Activated CD8-positive, alpha-beta T cell treated with anti-CD3 and anti-CD28 coated beads for 36 hours (primary cell): ENCODE results near the gene GRK6. TPM values are rescaled to one million over a fixed set of nuclear protein-coding genes. Genes with fewer than 3 reads are reported as not detected.
A peak's percentile ranks its signal among the peaks of the same experiment; 100 is the strongest.

Experiments used
- ATAC-seq: fragments of 200-7000 bp; cut with Tn5 transposase; one replicate; pipeline ENCODE4 v1.10.0; 2021; ENCODE audit warnings: mild to moderate bottlenecking, moderate library complexity
- CTCF ChIA-PET: fragments of 350-600 bp; sonication (Branson Sonifier 250); formaldehyde crosslinking; loops from one replicate; lab custom pipeline; 2021; ENCODE audit warnings: antibody characterized with exemption; lab: Charles Lee
- POLR2A ChIA-PET: fragments of 350-600 bp; sonication (Branson Sonifier 250); formaldehyde crosslinking; loops from one replicate; lab custom pipeline; 2021; ENCODE audit warnings: antibody characterized with exemption; lab: Charles Lee
- DNase-seq: peaks from one replicate; pipeline ENCODE4 v3.0.0-alpha.2; 2020
- H3K27ac Mint-ChIP-seq: one replicate; pipeline ENCODE4 v1.8.0; 2021; ENCODE audit warnings: mild to moderate bottlenecking, mixed read lengths
- H3K27me3 Mint-ChIP-seq: one replicate; pipeline ENCODE4 v1.8.0; 2021; ENCODE audit warnings: mixed read lengths
- H3K36me3 Mint-ChIP-seq: one replicate; pipeline ENCODE4 v1.8.0; 2021; ENCODE audit warnings: low read depth, mixed read lengths
- H3K4me1 Mint-ChIP-seq: one replicate; pipeline ENCODE4 v1.8.0; 2021; ENCODE audit warnings: low read depth, mixed read lengths
- H3K4me3 Mint-ChIP-seq: one replicate; pipeline ENCODE4 v1.8.0; 2021; ENCODE audit warnings: mild to moderate bottlenecking, moderate library complexity, mixed read lengths
- H3K9me3 Mint-ChIP-seq: one replicate; pipeline ENCODE4 v1.8.0; 2021; ENCODE audit warnings: mixed read lengths
- CTCF ChIP-seq: fragments of 200-600 bp; IDR thresholded peaks from one replicate; pipeline ENCODE4 v1.8.0; 2022; ENCODE audit warnings: antibody characterized with exemption, mild to moderate bottlenecking
- intact Hi-C: fragments of 100-400 bp; cut with micrococcal nuclease; formaldehyde crosslinking; loops from one replicate; pipeline ENCODE4 v1.10.0; 2022
- total RNA-seq, 2 experiments: library from RNA; stranded (reverse); gene quantifications; one replicate each; pipeline ENCODE4 v1.2.3, GENCODE V29; 2021

Gene GRK6
- total RNA-seq, 2 experiments from 2014 or later: 133 to 137 TPM

DNA sequence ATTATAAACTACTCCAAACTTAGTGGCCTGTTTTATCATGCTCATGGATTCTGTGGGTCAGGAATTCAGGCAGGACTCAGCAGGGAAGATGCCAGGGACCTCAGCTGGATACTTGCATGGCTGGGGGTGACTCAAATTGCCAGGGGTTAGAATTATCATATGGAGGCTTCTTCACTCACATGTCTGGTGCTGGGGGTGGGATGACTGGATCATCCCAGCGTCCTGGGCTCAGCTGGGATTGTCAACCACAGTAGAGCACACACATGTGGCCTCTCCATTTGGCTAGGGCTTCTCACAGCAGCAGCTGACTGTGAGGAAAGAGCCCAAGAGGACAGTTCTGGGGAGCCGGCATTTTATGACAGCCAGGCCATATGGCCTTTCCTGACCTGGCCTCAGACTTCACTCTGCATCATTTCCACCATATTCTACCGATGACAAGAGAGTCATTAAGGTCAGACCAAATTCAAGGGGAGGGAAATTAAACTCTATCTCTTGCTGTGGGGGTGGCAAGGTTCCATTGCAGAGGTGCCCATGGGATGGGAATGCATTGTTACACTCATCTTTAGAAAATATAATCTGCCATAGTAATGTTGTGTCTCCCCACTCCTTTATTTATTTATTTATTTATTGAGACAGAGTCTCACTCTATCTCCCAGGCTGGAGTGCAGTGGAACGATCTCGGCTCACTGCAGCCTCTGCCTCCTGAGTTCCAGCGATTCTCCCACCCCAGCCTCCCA is 5.2 kb upstream of the GRK6 start:
- ChIA-PET POLR2A (interaction anchor here (1.2 to 15.2 kb wide), 5 partner anchors 10 to 73 kb away, joined by 3 to 606 read pairs (median 5); partner anchors contain the start of gene PRR7), CTCF (interaction anchor here (1.2 to 10.5 kb wide), 2 partner anchors 16 to 34 kb away, joined by 4 to 159 read pairs; partner anchors contain the start of genes F12 and PFN3)
- Mint-ChIP-seq H3K36me3 (no peaks in the 10 kb centered on the region), H3K27ac (no peak overlapping the region), H3K9me3 (no peaks in the 10 kb centered on the region), H3K27me3 (no peaks in the 10 kb centered on the region), H3K4me1 (peaks cover 14% of the 10 kb centered on the region), H3K4me3 (no peak overlapping the region)
- ATAC-seq: no peak
- intact Hi-C loops: no loop called here
- no peak for DNase-seq
- TF ChIP-seq CTCF: no peak

GRCh38 chr5:177423671-177424070 is 2.8 kb upstream of the GRK6 start:
- no peak for TF ChIP-seq CTCF
- POLR2A ChIA-PET: interaction anchor here (1.1 to 15.2 kb wide), 3 partner anchors 11 to 22 kb away, joined by 5 to 606 read pairs (median 8); partner anchors contain the start of gene PRR7
- Mint-ChIP-seq H3K27me3 (no peaks in the 10 kb centered on the region), H3K4me3 (no peak overlapping the region), H3K36me3 (peaks cover 17% of the 10 kb centered on the region), H3K9me3 (no peaks in the 10 kb centered on the region), H3K4me1 (peaks cover 14% of the 10 kb centered on the region), H3K27ac (no peak overlapping the region)
- DNase-seq (no peak), ATAC-seq (no peak)
- intact Hi-C loops: no loop called here
- CTCF ChIA-PET: interaction anchor here (1.0 to 10.5 kb wide), 5 partner anchors 9 to 78 kb away, joined by 3 to 159 read pairs (median 6); partner anchors contain the start of genes F12 and PFN3

GRCh38 chr5:177425196-177425800 is 1.2 kb upstream of the GRK6 start:
- H3K36me3 Mint-ChIP-seq: peaks cover 33% of the 10 kb centered on the region
- H3K9me3 Mint-ChIP-seq: no peaks in the 10 kb centered on the region
- H3K4me3 Mint-ChIP-seq: peak overlapping the region; percentile 88
- H3K27ac Mint-ChIP-seq: peak overlapping the region; percentile 97
- POLR2A ChIA-PET: interaction anchor here (0.8 to 15.2 kb wide), 8 partner anchors 9 to 74 kb away, joined by 3 to 606 read pairs (median 6); partner anchors contain the start of genes F12, LMAN2 and PRR7
- H3K4me1 Mint-ChIP-seq: peaks cover 29% of the 10 kb centered on the region
- no peak for TF ChIP-seq CTCF
- ATAC-seq (no peak), DNase-seq (no peak)
- H3K27me3 Mint-ChIP-seq: no peaks in the 10 kb centered on the region
- intact Hi-C loops: no loop called here
- CTCF ChIA-PET: interaction anchor here (1.2 to 10.5 kb wide), 4 partner anchors 20 to 36 kb away, joined by 5 to 159 read pairs (median 8); partner anchors contain the start of genes F12 and PFN3

DNA sequence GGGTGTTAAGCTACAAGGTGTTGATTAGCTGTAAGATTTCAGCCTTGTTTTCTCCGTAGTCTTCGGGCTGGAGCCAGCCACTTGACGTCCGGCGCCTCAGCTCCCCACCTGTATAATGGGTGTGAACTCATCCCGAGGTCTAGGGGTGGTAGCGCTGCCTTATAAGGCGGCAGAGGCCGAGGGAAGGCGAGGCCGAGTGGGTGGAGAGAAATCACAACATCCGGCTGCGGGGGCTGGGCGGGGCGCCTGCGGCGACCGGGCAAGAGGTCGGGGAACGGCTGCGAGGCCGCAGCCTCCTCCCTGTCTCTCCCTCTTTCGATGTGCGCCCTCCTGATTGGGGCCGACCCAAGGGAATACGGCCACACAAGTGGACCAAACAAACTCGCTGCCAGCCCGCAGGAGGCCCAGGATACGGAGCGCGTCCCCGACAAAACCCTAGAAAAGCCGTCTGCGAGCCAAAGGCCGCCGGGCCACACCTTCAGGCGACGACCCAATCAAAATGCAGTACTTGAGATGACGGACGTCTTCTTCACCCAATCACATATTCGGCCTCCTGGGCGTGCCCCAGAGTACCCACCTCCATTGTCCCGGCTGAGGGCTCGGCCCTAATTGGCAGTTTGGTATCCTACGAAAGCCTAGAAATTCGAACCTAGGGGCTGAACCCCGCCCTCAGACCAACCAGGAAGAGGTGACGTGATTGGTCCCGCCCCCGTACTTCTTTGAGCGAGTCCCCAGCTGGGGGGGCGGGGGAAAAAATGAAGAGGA is 493 bp upstream of the GRK6 start:
- peaks cover 38% of the 10 kb centered on the region for H3K36me3 Mint-ChIP-seq
- DNase-seq: peak; percentile 100
- H3K27me3 Mint-ChIP-seq: no peaks in the 10 kb centered on the region
- H3K4me1 Mint-ChIP-seq: peaks cover 36% of the 10 kb centered on the region
- CTCF ChIA-PET: interaction anchor here (0.7 to 10.5 kb wide), 9 partner anchors 13 to 108 kb away, joined by 3 to 159 read pairs (median 6); partner anchors contain the start of genes F12 and PFN3
- no peaks in the 10 kb centered on the region for H3K9me3 Mint-ChIP-seq
- peak; percentile 79 for ATAC-seq
- H3K4me3 Mint-ChIP-seq: peak overlapping the region; percentile 88
- TF ChIP-seq CTCF: no peak
- POLR2A ChIA-PET: interaction anchor here (0.6 to 15.2 kb wide), 17 partner anchors 8 to 123 kb away, joined by 3 to 606 read pairs (median 4); partner anchors contain the start of genes F12, LMAN2, PRELID1 and PRR7
- intact Hi-C loops: no loop called here
- H3K27ac Mint-ChIP-seq: peak overlapping the region; percentile 97
